Fibroblast of lung (primary cell): ENCODE measurements around the gene NME8. TPM values are rescaled to one million over a fixed set of nuclear protein-coding genes. Genes with fewer than 3 reads are reported as not detected.
A peak's percentile ranks its signal among the peaks of the same experiment; 100 is the strongest.

Experiments
- DNase-seq, 2 donors: peaks; one replicate each; pipeline versions ENCODE4 v3.0.0 to v3.0.0-alpha.2; 2010; ENCODE audit warnings: low read depth in 2 of 2
- H2AFZ ChIP-seq: 2 replicates; pipeline ENCODE4 v1.5.1; 2012; ENCODE audit warnings: low read length, control low read depth, inconsistent platforms
- H3K27ac ChIP-seq: 2 replicates; pipeline ENCODE4 v1.5.1; 2011; ENCODE audit warnings: low read length, control low read depth; ENCODE audit not compliant: insufficient read depth
- H3K27me3 ChIP-seq: 2 replicates; pipeline ENCODE4 v1.5.1; 2011; ENCODE audit warnings: mild to moderate bottlenecking, low read length; ENCODE audit not compliant: control insufficient read depth, insufficient read depth
- H3K36me3 ChIP-seq: 2 replicates; pipeline ENCODE4 v1.5.1; 2011; ENCODE audit warnings: low read length; ENCODE audit not compliant: control insufficient read depth, insufficient read depth
- H3K4me1 ChIP-seq: 2 replicates; pipeline ENCODE4 v1.5.1; 2011; ENCODE audit warnings: low read length; ENCODE audit not compliant: control insufficient read depth, insufficient read depth; ENCODE audit errors: extremely low read depth
- H3K4me2 ChIP-seq: 2 replicates; pipeline ENCODE4 v1.5.1; 2011; ENCODE audit warnings: low read length, control low read depth; ENCODE audit not compliant: insufficient read depth; ENCODE audit errors: extremely low read depth
- H3K4me3 ChIP-seq, 4 experiments: fragments of 200-600 bp in 1 of 4; sonication (generic) in 1 of 4; replicated peaks in 1 of 4; 2 replicates each; pipeline ENCODE4 v1.5.1; 2011 to 2016; ENCODE audit warnings: low read length in 4 of 4, low read depth in 3 of 4, mild to moderate bottlenecking in 3 of 4, control low read depth in 2 of 4, inconsistent platforms in 1 of 4, mixed read lengths in 1 of 4; ENCODE audit not compliant: insufficient read depth in 1 of 4; ENCODE audit errors: control extremely low read depth in 1 of 4
- H3K79me2 ChIP-seq: 2 replicates; pipeline ENCODE4 v1.5.1; 2012; ENCODE audit warnings: mild to moderate bottlenecking, low read length, inconsistent platforms; ENCODE audit not compliant: control insufficient read depth, insufficient read depth
- H3K9ac ChIP-seq: 2 replicates; pipeline ENCODE4 v1.5.1; 2011; ENCODE audit warnings: mild to moderate bottlenecking, low read length, control low read depth; ENCODE audit not compliant: insufficient read depth
- H3K9me3 ChIP-seq: 2 replicates; pipeline ENCODE4 v1.5.1; 2012; ENCODE audit warnings: low read depth, low read length; ENCODE audit not compliant: control insufficient read depth, insufficient read depth
- H4K20me1 ChIP-seq: 2 replicates; pipeline ENCODE4 v1.5.1; 2011; ENCODE audit warnings: low read length; ENCODE audit not compliant: control insufficient read depth, insufficient read depth; ENCODE audit errors: extremely low read depth
- CTCF ChIP-seq, 2 donors: IDR thresholded peaks in 1 of 2; conservative IDR thresholded peaks in 1 of 2; 1 replicate in 1 of 2; 2 replicates in 1 of 2; pipeline ENCODE4 v1.5.1; 2011 to 2012; ENCODE audit warnings: low read length in 2 of 2, control low read depth in 1 of 2, inconsistent platforms in 1 of 2, low read depth in 1 of 2, mild to moderate bottlenecking in 1 of 2
- EZH2 ChIP-seq: IDR thresholded peaks from 2 replicates; pipeline ENCODE4 v1.5.1; 2012; ENCODE audit warnings: low read length, control low read depth, mild to moderate bottlenecking; ENCODE audit errors: missing control alignments
- polyA plus RNA-seq, 2 donors: library from polyadenylated mRNA; depleted of rRNA in 1 of 2; stranded (reverse) in 1 of 2; unstranded in 1 of 2; fragments of >200 nt; gene quantifications; 2 replicates each; pipeline ENCODE4 v1.2.1, GENCODE V29; 2011 to 2012; ENCODE audit warnings: missing spikeins in 1 of 2
- total RNA-seq: library from RNA; depleted of rRNA; stranded (reverse); fragments of >200 nt; gene quantifications from 2 replicates; pipeline ENCODE4 v1.2.1, GENCODE V29; 2014

The NME8 gene
- total and polyA plus RNA-seq, 2 donors (not counting 1 experiment from before 2014, with no cell fraction given), result not detected

- Histone ChIP-seq H3K4me3 (no peak overlapping the region), H3K79me2 (no peaks in the 10 kb centered on the region), H3K36me3 (no peaks in the 10 kb centered on the region), H3K27ac (no peak overlapping the region), H4K20me1 (no peaks in the 10 kb centered on the region), H2AFZ (no peak overlapping the region), H3K9ac (no peak overlapping the region), H3K9me3 (no peaks in the 10 kb centered on the region), H3K27me3 (no peaks in the 10 kb centered on the region), H3K4me1 (no peaks in the 10 kb centered on the region), H3K4me2 (no peak overlapping the region)
- no peak for DNase-seq
- TF ChIP-seq EZH2 (no peak), CTCF (conservative IDR thresholded peaks at IDR 0.05 in 1 of 2, IDR thresholded peaks at IDR 0.05 in 1 of 2; ENCODE audit: low read depth in 1 of 2, low read length in 2 of 2) (no peak)
These were observed 80.5 kb downstream of the NME8 start for GRCh38 chr7:37928878-37929277.

- Histone ChIP-seq H3K4me3 (no peak overlapping the region), H3K27ac (no peak overlapping the region), H3K27me3 (no peaks in the 10 kb centered on the region), H2AFZ (no peak overlapping the region), H3K9me3 (no peaks in the 10 kb centered on the region), H3K4me2 (no peak overlapping the region), H4K20me1 (no peaks in the 10 kb centered on the region), H3K9ac (no peak overlapping the region), H3K4me1 (no peaks in the 10 kb centered on the region), H3K79me2 (no peaks in the 10 kb centered on the region), H3K36me3 (no peaks in the 10 kb centered on the region)
- peak in 1 of 2 donors; percentile 90 for DNase-seq
- TF ChIP-seq EZH2, result no peak
- TF ChIP-seq CTCF (conservative IDR thresholded peaks at IDR 0.05 in 1 of 2, IDR thresholded peaks at IDR 0.05 in 1 of 2; ENCODE audit: low read depth in 1 of 2, low read length in 2 of 2), result no peak
These were observed 82.0 kb downstream of the NME8 start for GRCh38 chr7:37930226-37930948.

DNA sequence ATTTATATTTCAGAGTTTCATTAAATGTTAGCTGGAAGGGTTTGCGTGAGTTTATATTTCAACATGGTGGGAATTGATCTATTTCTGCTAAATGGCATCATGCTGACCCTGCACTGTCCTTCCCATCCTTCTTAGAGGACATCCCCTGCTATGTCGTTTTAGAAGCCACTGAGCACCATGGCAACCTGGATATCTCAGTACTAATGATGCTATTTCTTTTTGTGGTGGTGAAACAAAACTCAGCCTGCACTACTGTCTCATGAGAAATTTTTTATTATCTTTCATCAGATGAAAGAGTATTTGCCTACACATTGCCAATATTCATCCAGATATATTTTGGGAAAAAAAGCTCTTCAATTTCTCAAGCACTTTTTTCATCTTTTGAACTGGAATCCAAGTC lies 84.1 kb downstream of the NME8 start:
- no peak for DNase-seq
- Histone ChIP-seq H3K36me3 (no peaks in the 10 kb centered on the region), H4K20me1 (no peaks in the 10 kb centered on the region), H3K27me3 (no peaks in the 10 kb centered on the region), H3K4me3 (no peak overlapping the region), H3K9me3 (no peaks in the 10 kb centered on the region), H2AFZ (no peak overlapping the region), H3K4me2 (no peak overlapping the region), H3K4me1 (no peaks in the 10 kb centered on the region), H3K27ac (no peak overlapping the region), H3K79me2 (no peaks in the 10 kb centered on the region), H3K9ac (no peak overlapping the region)
- no peak for TF ChIP-seq EZH2
- TF ChIP-seq CTCF (conservative IDR thresholded peaks at IDR 0.05 in 1 of 2, IDR thresholded peaks at IDR 0.05 in 1 of 2; ENCODE audit: low read depth in 1 of 2, low read length in 2 of 2), result no peak
